HG02642 (cell line): ENCODE measurements around the gene DNAJC11.
"Not testable (repeated sequence)": the region's sequence is repeated elsewhere in the genome, so short reads cannot be mapped to it uniquely, and the experiment has no call there.

Experiments used
- ATAC-seq: cut with Tn5 transposase; IDR thresholded peaks from one replicate; pipeline ENCODE4 v1.9.1; 2021; ENCODE audit warnings: mild to moderate bottlenecking; ENCODE audit not compliant: unreplicated experiment, poor library complexity

Gene DNAJC11

GRCh38 chr1:6602669-6603237 lies 98.9 kb downstream of the DNAJC11 start, which contains the start of gene KLHL21:
Gene KLHL21 (minus strand): TSS chr1:6602869. CDS start chr1:6602817, 52 bp downstream.
- ATAC-seq, result peak; percentile 65

GRCh38 chr1:6601923-6602668 lies 99.5 kb downstream of the DNAJC11 start:
- peak; percentile 18 for ATAC-seq

- ATAC-seq, result no peak
Observed at GRCh38 chr1:6601049-6601922, 100.3 kb downstream of the DNAJC11 start.

GRCh38 chr1:6600410-6601048 lies 101.1 kb downstream of the DNAJC11 start:
- no peak for ATAC-seq

GRCh38 chr1:6599991-6600390 lies 101.6 kb downstream of the DNAJC11 start:
- not testable (repeated sequence) for ATAC-seq

GRCh38 chr1:6599141-6599975 lies 102.3 kb downstream of the DNAJC11 start:
- ATAC-seq, result no peak

- no peak for ATAC-seq
Observed at GRCh38 chr1:6597777-6598131, 103.9 kb downstream of the DNAJC11 start.

- ATAC-seq, result no peak
Observed at GRCh38 chr1:6596886-6597776, 104.5 kb downstream of the DNAJC11 start.

- ATAC-seq, result no peak
Observed at GRCh38 chr1:6596351-6596750, 105.3 kb downstream of the DNAJC11 start.

- no peak for ATAC-seq
Observed at GRCh38 chr1:6594977-6595740, 106.5 kb downstream of the DNAJC11 start.

- ATAC-seq, result no peak
Observed at GRCh38 chr1:6593810-6594209, 107.8 kb downstream of the DNAJC11 start.

GRCh38 chr1:6592865-6593593 lies 108.6 kb downstream of the DNAJC11 start:
- ATAC-seq, result no peak

- no peak for ATAC-seq
Observed at GRCh38 chr1:6592441-6592840, 109.2 kb downstream of the DNAJC11 start.

- no peak for ATAC-seq
Observed at GRCh38 chr1:6591644-6592043, 110.0 kb downstream of the DNAJC11 start.

- no peak for ATAC-seq
Observed at GRCh38 chr1:6591222-6591621, 110.4 kb downstream of the DNAJC11 start.

- no peak for ATAC-seq
Observed at GRCh38 chr1:6590046-6590445, 111.6 kb downstream of the DNAJC11 start.

- ATAC-seq, result no peak
Observed at GRCh38 chr1:6588893-6589520, 112.6 kb downstream of the DNAJC11 start.
